HEK293 (cell line): ENCODE measurements around the gene PRSS50.

ENCODE experiments used
- GLIS1 ChIP-seq: fragments of 450-650 bp; formaldehyde crosslinking; IDR thresholded peaks from 2 replicates; pipeline ENCODE4 v1.5.1; 2016; ENCODE audit warnings: missing biosample characterization, missing genetic modification characterization
- HOXA7 ChIP-seq: sonication (generic); formaldehyde crosslinking; IDR thresholded peaks from 2 replicates; pipeline ENCODE4 v1.8.1; 2022; ENCODE audit warnings: missing genetic modification reagents, borderline replicate concordance
- ZNF214 ChIP-seq: fragments of 450-650 bp; formaldehyde crosslinking; IDR thresholded peaks from 2 replicates; pipeline ENCODE4 v1.5.1; 2017; ENCODE audit warnings: missing biosample characterization, mild to moderate bottlenecking, missing genetic modification characterization, borderline replicate concordance
- ZNF391 ChIP-seq: fragments of 450-650 bp; formaldehyde crosslinking; IDR thresholded peaks from 2 replicates; pipeline ENCODE4 v1.5.1; 2016; ENCODE audit warnings: low read depth, missing biosample characterization, missing genetic modification characterization, borderline replicate concordance
- ZNF670 ChIP-seq: fragments of 450-650 bp; formaldehyde crosslinking; IDR thresholded peaks from 2 replicates; pipeline ENCODE4 v1.5.1; 2016; ENCODE audit warnings: missing biosample characterization, missing genetic modification characterization, low read depth
- ZNF777 ChIP-seq: fragments of 450-650 bp; formaldehyde crosslinking; IDR thresholded peaks from 2 replicates; pipeline ENCODE4 v1.5.1; 2017; ENCODE audit warnings: missing biosample characterization, missing genetic modification characterization, borderline replicate concordance
- ZNF785 ChIP-seq: fragments of 450-650 bp; formaldehyde crosslinking; IDR thresholded peaks from 2 replicates; pipeline ENCODE4 v1.5.1; 2016; ENCODE audit warnings: missing biosample characterization, missing genetic modification characterization
- TF ChIP-seq, protein P1 (sequence below): fragments of 450-650 bp; formaldehyde crosslinking; IDR thresholded peaks from 2 replicates; pipeline ENCODE4 v1.5.1; 2016; ENCODE audit warnings: missing biosample characterization, missing genetic modification characterization
- TF ChIP-seq, protein P2 (sequence below): fragments of 450-650 bp; formaldehyde crosslinking; IDR thresholded peaks from 2 replicates; pipeline ENCODE4 v1.5.1; 2017; ENCODE audit warnings: missing biosample characterization, missing genetic modification characterization

- TF ChIP-seq, protein P1, sequence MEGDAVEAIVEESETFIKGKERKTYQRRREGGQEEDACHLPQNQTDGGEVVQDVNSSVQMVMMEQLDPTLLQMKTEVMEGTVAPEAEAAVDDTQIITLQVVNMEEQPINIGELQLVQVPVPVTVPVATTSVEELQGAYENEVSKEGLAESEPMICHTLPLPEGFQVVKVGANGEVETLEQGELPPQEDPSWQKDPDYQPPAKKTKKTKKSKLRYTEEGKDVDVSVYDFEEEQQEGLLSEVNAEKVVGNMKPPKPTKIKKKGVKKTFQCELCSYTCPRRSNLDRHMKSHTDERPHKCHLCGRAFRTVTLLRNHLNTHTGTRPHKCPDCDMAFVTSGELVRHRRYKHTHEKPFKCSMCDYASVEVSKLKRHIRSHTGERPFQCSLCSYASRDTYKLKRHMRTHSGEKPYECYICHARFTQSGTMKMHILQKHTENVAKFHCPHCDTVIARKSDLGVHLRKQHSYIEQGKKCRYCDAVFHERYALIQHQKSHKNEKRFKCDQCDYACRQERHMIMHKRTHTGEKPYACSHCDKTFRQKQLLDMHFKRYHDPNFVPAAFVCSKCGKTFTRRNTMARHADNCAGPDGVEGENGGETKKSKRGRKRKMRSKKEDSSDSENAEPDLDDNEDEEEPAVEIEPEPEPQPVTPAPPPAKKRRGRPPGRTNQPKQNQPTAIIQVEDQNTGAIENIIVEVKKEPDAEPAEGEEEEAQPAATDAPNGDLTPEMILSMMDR (tag by site-specific recombination), result no peak
- no peak for TF ChIP-seq ZNF670 (tag by site-specific recombination)
- no peak for TF ChIP-seq ZNF777 (tag by site-specific recombination)
- no peak for TF ChIP-seq HOXA7 (CRISPR knock-in tag)
- TF ChIP-seq ZNF785 (tag by site-specific recombination), result no peak
- no peak for TF ChIP-seq ZNF391 (tag by site-specific recombination)
- no peak for TF ChIP-seq ZNF214 (tag by site-specific recombination)
- no peak for TF ChIP-seq GLIS1 (tag by site-specific recombination)
- TF ChIP-seq, protein P2, sequence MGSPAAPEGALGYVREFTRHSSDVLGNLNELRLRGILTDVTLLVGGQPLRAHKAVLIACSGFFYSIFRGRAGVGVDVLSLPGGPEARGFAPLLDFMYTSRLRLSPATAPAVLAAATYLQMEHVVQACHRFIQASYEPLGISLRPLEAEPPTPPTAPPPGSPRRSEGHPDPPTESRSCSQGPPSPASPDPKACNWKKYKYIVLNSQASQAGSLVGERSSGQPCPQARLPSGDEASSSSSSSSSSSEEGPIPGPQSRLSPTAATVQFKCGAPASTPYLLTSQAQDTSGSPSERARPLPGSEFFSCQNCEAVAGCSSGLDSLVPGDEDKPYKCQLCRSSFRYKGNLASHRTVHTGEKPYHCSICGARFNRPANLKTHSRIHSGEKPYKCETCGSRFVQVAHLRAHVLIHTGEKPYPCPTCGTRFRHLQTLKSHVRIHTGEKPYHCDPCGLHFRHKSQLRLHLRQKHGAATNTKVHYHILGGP (tag by site-specific recombination), result no peak
These were observed 49.1 kb downstream of the PRSS50 start for GRCh38 chr3:46668591-46668990.
